DMS53 treated with DMSO at 0.1 percent for 48 hours (cell line): Measurements from ENCODE around the gene GRPEL1.
"Not testable (repeated sequence)": the region's sequence is repeated elsewhere in the genome, so short reads cannot be mapped to it uniquely, and the experiment has no call there.

ENCODE experiments used
- DNase-seq: peaks from one replicate; lab custom pipeline; 2025; ENCODE audit not compliant: unreplicated experiment; lab: John Stamatoyannopoulos, UW

The GRPEL1 gene

GRCh38 chr4:7094916-7095315 lies 27.1 kb upstream of the GRPEL1 start:
- DNase-seq = no peak

- no peak for DNase-seq
These were observed 24.2 kb upstream of the GRPEL1 start for GRCh38 chr4:7092026-7092425.

GRCh38 chr4:7089213-7089986 lies 21.5 kb upstream of the GRPEL1 start:
- DNase-seq = no peak

GRCh38 chr4:7087036-7087435 lies 19.2 kb upstream of the GRPEL1 start:
- DNase-seq = no peak

GRCh38 chr4:7086384-7086783 lies 18.5 kb upstream of the GRPEL1 start:
- no peak for DNase-seq

GRCh38 chr4:7084564-7084961 lies 16.7 kb upstream of the GRPEL1 start:
- DNase-seq = not testable (repeated sequence)

- DNase-seq = no peak
These were observed 16.0 kb upstream of the GRPEL1 start for GRCh38 chr4:7083597-7084563.

GRCh38 chr4:7079909-7080308 lies 12.0 kb upstream of the GRPEL1 start:
- not testable (repeated sequence) for DNase-seq

GRCh38 chr4:7079483-7079882 lies 11.6 kb upstream of the GRPEL1 start:
- DNase-seq = not testable (repeated sequence)

GRCh38 chr4:7078025-7078424 lies 10.2 kb upstream of the GRPEL1 start:
- no peak for DNase-seq

GRCh38 chr4:7077371-7077770 lies 9.5 kb upstream of the GRPEL1 start:
- no peak for DNase-seq

GRCh38 chr4:7076696-7077082 lies 8.8 kb upstream of the GRPEL1 start:
- DNase-seq = no peak

GRCh38 chr4:7075962-7076695 lies 8.3 kb upstream of the GRPEL1 start:
- DNase-seq = no peak

GRCh38 chr4:7074426-7074825 lies 6.6 kb upstream of the GRPEL1 start:
- DNase-seq = no peak

- peak; percentile 66 for DNase-seq
These were observed 5.9 kb upstream of the GRPEL1 start for GRCh38 chr4:7073526-7074390.

GRCh38 chr4:7073059-7073458 lies 5.2 kb upstream of the GRPEL1 start:
- no peak for DNase-seq

- DNase-seq = peak; percentile 95
These were observed 3.1 kb upstream of the GRPEL1 start for GRCh38 chr4:7070729-7071511.

GRCh38 chr4:7068883-7069282 lies 1.0 kb upstream of the GRPEL1 start:
- no peak for DNase-seq

- no peak for DNase-seq
These were observed 497 bp upstream of the GRPEL1 start for GRCh38 chr4:7068279-7068842.
